Neural cell (in vitro differentiated cells): ENCODE results near the gene LYVE1.

Experiments used
- EP300 ChIP-seq: fragments of 450-650 bp; conservative IDR thresholded peaks from 2 replicates; pipeline ENCODE4 v1.6.1; 2014; ENCODE audit warnings: antibody characterized with exemption, mild to moderate bottlenecking, moderate library complexity; ENCODE audit not compliant: poor library complexity, severe bottlenecking
- EZH2 ChIP-seq: fragments of 200-600, 300-800 bp; shearing (Covaris generic), sonication (generic); IDR thresholded peaks from 2 replicates; pipeline ENCODE4 v1.6.1; 2014; ENCODE audit warnings: antibody characterized with exemption, low read length, borderline replicate concordance, mild to moderate bottlenecking; ENCODE audit not compliant: insufficient read depth, poor library complexity, severe bottlenecking
- MXI1 ChIP-seq: fragments of 450-650 bp; conservative IDR thresholded peaks from 2 replicates; pipeline ENCODE4 v1.6.1; 2014; ENCODE audit warnings: antibody characterized with exemption, mild to moderate bottlenecking; ENCODE audit not compliant: poor library complexity, severe bottlenecking
- TAF1 ChIP-seq: IDR thresholded peaks from 2 replicates; pipeline ENCODE4 v1.6.1; 2012; ENCODE audit warnings: low read depth
- TF ChIP-seq, protein P1 (sequence below): IDR thresholded peaks from 2 replicates; pipeline ENCODE4 v1.6.1; 2012; ENCODE audit warnings: borderline replicate concordance
- TF ChIP-seq, protein P2 (sequence below): fragments of 450-650 bp; IDR thresholded peaks from 2 replicates; pipeline ENCODE4 v1.5.1; 2014; ENCODE audit warnings: antibody characterized with exemption, mild to moderate bottlenecking, moderate library complexity; ENCODE audit not compliant: poor library complexity, severe bottlenecking

DNA sequence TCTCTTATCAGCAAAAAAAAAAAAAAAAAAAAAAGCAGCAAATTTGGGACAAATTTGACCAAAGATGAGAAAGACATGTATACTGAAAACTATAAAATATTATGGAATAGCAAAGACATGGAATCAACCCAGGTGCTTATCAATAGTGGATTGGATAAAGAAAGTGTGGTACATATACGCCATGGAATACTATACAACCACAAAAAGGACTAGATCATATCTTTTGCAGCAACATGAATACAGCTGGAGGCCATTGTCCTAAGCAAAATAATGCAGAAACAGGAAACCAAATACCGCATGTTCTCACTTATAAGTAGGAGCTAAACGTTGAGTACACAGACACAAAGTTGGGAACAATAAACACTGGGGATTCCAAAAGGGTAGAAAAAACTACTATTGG, 25.7 kb downstream of the LYVE1 start:
- TF ChIP-seq EP300 (no peak), EZH2 (no peak), TAF1 (no peak), MXI1 (no peak)
- TF ChIP-seq, protein P1, sequence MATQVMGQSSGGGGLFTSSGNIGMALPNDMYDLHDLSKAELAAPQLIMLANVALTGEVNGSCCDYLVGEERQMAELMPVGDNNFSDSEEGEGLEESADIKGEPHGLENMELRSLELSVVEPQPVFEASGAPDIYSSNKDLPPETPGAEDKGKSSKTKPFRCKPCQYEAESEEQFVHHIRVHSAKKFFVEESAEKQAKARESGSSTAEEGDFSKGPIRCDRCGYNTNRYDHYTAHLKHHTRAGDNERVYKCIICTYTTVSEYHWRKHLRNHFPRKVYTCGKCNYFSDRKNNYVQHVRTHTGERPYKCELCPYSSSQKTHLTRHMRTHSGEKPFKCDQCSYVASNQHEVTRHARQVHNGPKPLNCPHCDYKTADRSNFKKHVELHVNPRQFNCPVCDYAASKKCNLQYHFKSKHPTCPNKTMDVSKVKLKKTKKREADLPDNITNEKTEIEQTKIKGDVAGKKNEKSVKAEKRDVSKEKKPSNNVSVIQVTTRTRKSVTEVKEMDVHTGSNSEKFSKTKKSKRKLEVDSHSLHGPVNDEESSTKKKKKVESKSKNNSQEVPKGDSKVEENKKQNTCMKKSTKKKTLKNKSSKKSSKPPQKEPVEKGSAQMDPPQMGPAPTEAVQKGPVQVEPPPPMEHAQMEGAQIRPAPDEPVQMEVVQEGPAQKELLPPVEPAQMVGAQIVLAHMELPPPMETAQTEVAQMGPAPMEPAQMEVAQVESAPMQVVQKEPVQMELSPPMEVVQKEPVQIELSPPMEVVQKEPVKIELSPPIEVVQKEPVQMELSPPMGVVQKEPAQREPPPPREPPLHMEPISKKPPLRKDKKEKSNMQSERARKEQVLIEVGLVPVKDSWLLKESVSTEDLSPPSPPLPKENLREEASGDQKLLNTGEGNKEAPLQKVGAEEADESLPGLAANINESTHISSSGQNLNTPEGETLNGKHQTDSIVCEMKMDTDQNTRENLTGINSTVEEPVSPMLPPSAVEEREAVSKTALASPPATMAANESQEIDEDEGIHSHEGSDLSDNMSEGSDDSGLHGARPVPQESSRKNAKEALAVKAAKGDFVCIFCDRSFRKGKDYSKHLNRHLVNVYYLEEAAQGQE, result no peak
- TF ChIP-seq, protein P2, sequence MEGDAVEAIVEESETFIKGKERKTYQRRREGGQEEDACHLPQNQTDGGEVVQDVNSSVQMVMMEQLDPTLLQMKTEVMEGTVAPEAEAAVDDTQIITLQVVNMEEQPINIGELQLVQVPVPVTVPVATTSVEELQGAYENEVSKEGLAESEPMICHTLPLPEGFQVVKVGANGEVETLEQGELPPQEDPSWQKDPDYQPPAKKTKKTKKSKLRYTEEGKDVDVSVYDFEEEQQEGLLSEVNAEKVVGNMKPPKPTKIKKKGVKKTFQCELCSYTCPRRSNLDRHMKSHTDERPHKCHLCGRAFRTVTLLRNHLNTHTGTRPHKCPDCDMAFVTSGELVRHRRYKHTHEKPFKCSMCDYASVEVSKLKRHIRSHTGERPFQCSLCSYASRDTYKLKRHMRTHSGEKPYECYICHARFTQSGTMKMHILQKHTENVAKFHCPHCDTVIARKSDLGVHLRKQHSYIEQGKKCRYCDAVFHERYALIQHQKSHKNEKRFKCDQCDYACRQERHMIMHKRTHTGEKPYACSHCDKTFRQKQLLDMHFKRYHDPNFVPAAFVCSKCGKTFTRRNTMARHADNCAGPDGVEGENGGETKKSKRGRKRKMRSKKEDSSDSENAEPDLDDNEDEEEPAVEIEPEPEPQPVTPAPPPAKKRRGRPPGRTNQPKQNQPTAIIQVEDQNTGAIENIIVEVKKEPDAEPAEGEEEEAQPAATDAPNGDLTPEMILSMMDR, result no peak
